G401.6 (cell line): Measurements from ENCODE around the gene FAR1.
"Not testable (repeated sequence)": the region's sequence is repeated elsewhere in the genome, so short reads cannot be mapped to it uniquely, and the experiment has no call there.

Source experiments
- FAIRE-seq: peaks from 2 replicates; lab custom pipeline; 2012; peaks lifted over from hg19 to GRCh38; lab: Jason Lieb, UNC

FAR1 gene

DNA sequence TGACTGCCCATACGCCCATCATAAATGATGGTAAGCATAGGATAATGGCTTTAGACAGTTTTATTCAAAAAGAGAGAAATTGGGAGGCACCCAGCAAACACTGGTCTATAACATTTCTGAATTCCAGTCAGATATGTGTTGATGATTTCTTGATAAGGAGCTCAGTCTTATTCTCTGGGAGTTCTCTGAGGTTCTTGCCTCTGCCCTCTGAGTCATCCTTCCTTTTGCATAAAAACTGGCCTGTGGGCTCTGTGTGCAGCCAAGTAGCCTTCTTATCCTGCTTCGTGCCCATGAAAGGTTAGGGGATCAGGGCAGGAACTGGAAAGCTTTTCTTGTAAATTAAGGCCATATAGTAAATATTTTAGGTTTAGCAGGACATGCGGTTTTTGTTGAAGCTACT, 48.9 kb downstream of the FAR1 start:
- FAIRE-seq: no peak

GRCh38 chr11:13718394-13718793, 49.9 kb downstream of the FAR1 start:
- FAIRE-seq: no peak

DNA sequence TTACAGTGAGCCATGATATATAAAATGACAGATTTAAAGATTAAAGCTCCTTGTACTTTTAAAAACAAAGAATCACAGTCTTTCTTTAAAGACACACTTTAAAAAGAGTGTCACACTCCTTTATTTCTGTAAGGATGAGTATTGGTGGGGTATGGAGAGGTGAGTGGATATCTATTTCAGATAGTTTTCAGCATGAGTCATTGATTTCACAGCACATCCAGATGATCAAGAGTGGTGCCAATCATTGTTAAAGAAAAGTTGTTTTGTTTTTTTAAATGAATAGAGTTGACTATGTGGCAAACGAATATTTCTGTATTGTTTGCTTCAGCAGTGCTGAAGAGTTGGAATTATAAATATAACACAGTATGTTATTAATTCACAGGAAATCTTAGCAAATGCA, 52.5 kb downstream of the FAR1 start:
- FAIRE-seq: no peak

- no peak for FAIRE-seq
Observed at GRCh38 chr11:13721760-13722159, 53.3 kb downstream of the FAR1 start.

GRCh38 chr11:13726456-13726855, 58.0 kb downstream of the FAR1 start:
- FAIRE-seq: no peak

GRCh38 chr11:13728076-13728475, 59.6 kb downstream of the FAR1 start:
- no peak for FAIRE-seq

GRCh38 chr11:13734530-13734929, 66.1 kb downstream of the FAR1 start:
- no peak for FAIRE-seq

GRCh38 chr11:13745165-13745564, 76.7 kb downstream of the FAR1 start:
- FAIRE-seq: no peak

- not testable (repeated sequence) for FAIRE-seq
Observed at GRCh38 chr11:13753316-13753715, 84.8 kb downstream of the FAR1 start.

DNA sequence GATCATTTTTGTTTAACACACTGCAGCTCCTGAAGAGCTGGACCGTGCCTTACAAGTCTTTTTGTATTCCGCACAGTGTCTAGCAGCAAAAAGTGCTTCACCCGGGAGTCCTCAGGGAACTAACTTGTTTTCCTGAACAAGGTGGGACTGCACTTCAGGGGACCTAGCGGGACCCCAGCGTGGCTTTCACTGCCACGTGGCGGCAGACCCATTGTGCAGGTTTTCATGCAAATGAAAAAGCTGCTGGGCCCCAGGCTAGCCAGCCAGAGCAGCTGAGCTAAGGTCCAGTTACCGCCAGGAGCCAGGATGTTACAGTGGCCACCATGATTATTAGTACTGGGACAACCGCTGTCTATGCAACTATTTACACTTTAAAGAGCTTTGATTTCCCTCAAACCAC, 90.6 kb downstream of the FAR1 start:
- FAIRE-seq: no peak

GRCh38 chr11:13760115-13760514, 91.6 kb downstream of the FAR1 start:
- FAIRE-seq: no peak

DNA sequence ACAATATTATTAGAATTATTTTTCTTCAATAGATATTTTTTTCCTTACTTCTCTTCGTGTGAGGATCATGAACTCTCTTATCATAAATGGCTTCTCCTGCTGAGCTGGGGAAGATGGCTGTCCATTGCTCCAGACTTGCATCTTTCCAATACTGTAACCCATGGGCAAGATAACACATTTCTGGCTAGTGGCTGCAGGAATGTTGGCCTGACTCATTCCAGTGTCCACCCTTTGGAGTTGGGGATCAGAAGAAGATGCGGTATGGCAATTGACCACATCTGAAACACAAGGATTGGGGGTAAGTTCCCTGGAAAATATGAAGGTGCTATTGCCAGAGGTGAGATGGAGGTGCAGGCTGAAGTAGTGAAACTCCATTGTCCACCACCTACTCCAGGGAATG, 92.8 kb downstream of the FAR1 start:
- FAIRE-seq: no peak

- FAIRE-seq: no peak
Observed at GRCh38 chr11:13761716-13762115, 93.2 kb downstream of the FAR1 start.

- FAIRE-seq: no peak
Observed at GRCh38 chr11:13762718-13763117, 94.2 kb downstream of the FAR1 start.

GRCh38 chr11:13763341-13763740, 94.9 kb downstream of the FAR1 start:
- FAIRE-seq: no peak

DNA sequence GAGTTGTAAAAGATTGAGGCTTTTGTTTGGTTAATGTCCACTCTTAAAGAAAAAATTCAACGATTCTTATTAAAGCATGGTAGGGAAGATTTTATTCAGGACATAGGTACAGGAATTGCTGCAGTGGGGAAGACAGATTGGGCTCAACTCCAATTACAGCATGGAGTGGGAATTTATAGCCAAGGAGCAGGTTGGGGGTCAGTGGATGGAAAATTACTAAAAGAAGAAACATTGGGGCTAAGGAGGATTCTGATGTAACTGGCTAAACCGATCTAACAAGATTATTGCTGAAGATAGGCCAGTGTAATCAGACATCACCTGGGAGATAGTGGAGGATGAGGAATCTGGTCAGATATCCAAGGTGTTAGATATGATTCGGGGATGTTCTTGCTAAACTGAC, 97.4 kb downstream of the FAR1 start:
- FAIRE-seq: no peak

DNA sequence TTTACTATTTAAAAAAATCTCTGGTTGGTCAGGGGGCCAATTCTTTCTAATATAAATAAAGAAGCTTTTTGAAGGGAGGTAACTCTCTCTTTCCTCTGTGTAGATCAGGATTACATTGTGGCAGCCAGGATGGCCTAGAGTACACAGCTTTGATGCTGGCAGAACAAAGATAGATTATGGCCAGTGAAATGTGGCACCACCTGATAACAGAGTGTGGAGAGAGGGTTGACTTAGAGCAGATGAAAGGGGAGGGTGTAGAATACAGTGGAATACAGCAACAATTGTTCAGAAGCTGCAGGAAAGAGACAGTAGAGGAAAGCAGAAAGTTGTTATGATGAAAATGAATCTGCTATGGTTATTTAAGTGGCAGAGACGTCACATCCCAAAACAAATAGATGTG, 99.0 kb downstream of the FAR1 start:
- no peak for FAIRE-seq

GRCh38 chr11:13769188-13769587, 100.7 kb downstream of the FAR1 start:
- no peak for FAIRE-seq

- FAIRE-seq: no peak
Observed at GRCh38 chr11:13771151-13771550, 102.7 kb downstream of the FAR1 start.

- peak; percentile 74 for FAIRE-seq
Observed at GRCh38 chr11:13772223-13773046, 104.0 kb downstream of the FAR1 start.

DNA sequence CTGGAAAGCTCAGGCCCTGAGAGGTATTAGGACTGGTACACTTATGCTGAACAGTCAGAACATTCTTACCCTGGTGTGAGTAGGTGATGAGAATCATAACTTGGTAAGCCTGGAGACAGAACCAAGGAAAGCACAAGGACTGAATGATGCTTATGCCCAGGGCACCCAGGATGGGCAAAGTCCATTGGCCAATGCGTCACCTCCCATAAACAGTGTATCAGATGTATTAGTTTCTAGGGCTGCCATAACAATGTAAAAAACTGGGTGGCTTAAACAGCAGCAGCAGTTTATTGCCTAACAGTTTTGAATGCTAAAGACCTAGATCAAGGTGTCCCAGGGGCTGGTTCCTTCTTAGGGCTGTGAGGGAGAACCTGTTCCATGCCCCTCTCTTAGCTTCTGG, 107.0 kb downstream of the FAR1 start:
- no peak for FAIRE-seq

- no peak for FAIRE-seq
Observed at GRCh38 chr11:13776134-13776815, 107.8 kb downstream of the FAR1 start.

DNA sequence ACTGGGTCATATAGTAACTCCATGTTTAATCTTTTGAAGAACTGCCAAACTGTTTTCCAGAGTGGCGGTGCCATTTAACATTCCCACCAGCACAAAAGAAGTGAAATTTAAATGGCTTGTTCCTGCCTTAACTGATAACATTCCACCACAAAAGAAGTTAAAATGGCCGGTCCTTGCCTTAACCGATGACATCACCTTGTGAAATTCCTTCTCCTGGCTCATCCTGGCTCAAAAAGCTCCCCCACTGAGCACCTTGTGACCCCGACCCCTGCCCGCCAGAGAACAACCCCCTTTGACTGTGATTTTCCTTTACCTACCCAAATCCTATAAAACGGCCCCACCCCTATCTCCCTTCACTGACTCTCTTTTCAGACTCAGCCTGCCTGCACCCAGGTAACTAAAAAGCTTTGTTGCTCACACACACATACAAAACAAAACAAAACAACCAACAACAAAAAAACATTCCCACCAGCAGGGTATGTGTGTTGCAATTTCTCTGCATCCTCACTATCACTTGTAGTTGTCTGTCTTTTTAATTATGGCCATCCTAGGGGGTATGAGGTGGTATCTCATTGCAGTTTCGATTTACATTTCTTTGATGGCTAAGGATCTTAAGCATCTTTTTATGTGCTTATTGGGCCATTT, 109.0 kb downstream of the FAR1 start:
- FAIRE-seq: no peak
